Thoracic aorta (tissue), 2 donors: ENCODE measurements around the gene TRIM44. TPM values are rescaled to one million over a fixed set of nuclear protein-coding genes. Genes with fewer than 3 reads are reported as not detected.

Source experiments
- ATAC-seq: fragments of 150-250 bp; one replicate; pipeline ENCODE4 v1.8.0; 2017; ENCODE audit warnings: low read depth; ENCODE audit not compliant: insufficient number of reproducible peaks, low FRiP score
- DNase-seq: peaks from one replicate; pipeline ENCODE4 v3.0.0-alpha.2; 2020; ENCODE audit warnings: low spot score
- H3K27ac ChIP-seq, 2 donors: fragments of 200-600 bp; sonication (generic); 1 replicate in 1 of 2; 2 replicates in 1 of 2; pipeline ENCODE4 v1.5.1; 2016; ENCODE audit warnings: mild to moderate bottlenecking in 2 of 2, moderate library complexity in 2 of 2
- H3K27me3 ChIP-seq: fragments of 200-600 bp; sonication (generic); replicated peaks from 2 replicates; pipeline ENCODE4 v1.6.0; 2016; ENCODE audit warnings: mild to moderate bottlenecking; ENCODE audit not compliant: insufficient read depth
- H3K36me3 ChIP-seq: fragments of 200-600 bp; sonication (generic); one replicate; pipeline ENCODE4 v1.5.1; 2016
- H3K4me1 ChIP-seq, 2 donors: fragments of 200-600 bp; sonication (generic); 1 replicate in 1 of 2; 2 replicates in 1 of 2; pipeline versions ENCODE4 v1.5.1 to v1.6.0; 2016; ENCODE audit warnings: low read depth in 2 of 2, mild to moderate bottlenecking in 1 of 2; ENCODE audit not compliant: control insufficient read depth in 1 of 2
- H3K4me3 ChIP-seq: fragments of 200-600 bp; sonication (generic); 2 replicates; pipeline ENCODE4 v1.5.1; 2016; ENCODE audit warnings: mild to moderate bottlenecking
- H3K9me3 ChIP-seq: fragments of 200-600 bp; sonication (generic); 2 replicates; pipeline ENCODE4 v1.5.1; 2016
- total RNA-seq, 2 donors: library from RNA; depleted of rRNA; stranded (reverse); fragments of >200 nt; gene quantifications; one replicate each; pipeline versions ENCODE4 v1.1.0 to v1.2.3, GENCODE V29; 2016
- TF ChIP-seq, protein P1 (sequence below): fragments of 200-600 bp; sonication (generic); IDR thresholded peaks from one replicate; pipeline ENCODE4 v1.5.1; 2019; ENCODE audit warnings: antibody characterized with exemption

TRIM44 gene
- total RNA-seq, 2 donors from 2014 or later, result 26.0 to 26.8 TPM

GRCh38 chr11:35811783-35812182 lies 149.2 kb downstream of the TRIM44 start:
- Histone ChIP-seq H3K4me3 (no peak overlapping the region), H3K9me3 (no peaks in the 10 kb centered on the region), H3K36me3 (peaks cover 3% of the 10 kb centered on the region), H3K4me1 (no peaks in the 10 kb centered on the region), H3K27ac (no peak overlapping the region), H3K27me3 (no peaks in the 10 kb centered on the region)
- TF ChIP-seq, protein P1, sequence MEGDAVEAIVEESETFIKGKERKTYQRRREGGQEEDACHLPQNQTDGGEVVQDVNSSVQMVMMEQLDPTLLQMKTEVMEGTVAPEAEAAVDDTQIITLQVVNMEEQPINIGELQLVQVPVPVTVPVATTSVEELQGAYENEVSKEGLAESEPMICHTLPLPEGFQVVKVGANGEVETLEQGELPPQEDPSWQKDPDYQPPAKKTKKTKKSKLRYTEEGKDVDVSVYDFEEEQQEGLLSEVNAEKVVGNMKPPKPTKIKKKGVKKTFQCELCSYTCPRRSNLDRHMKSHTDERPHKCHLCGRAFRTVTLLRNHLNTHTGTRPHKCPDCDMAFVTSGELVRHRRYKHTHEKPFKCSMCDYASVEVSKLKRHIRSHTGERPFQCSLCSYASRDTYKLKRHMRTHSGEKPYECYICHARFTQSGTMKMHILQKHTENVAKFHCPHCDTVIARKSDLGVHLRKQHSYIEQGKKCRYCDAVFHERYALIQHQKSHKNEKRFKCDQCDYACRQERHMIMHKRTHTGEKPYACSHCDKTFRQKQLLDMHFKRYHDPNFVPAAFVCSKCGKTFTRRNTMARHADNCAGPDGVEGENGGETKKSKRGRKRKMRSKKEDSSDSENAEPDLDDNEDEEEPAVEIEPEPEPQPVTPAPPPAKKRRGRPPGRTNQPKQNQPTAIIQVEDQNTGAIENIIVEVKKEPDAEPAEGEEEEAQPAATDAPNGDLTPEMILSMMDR, result no peak
- ATAC-seq (no peak), DNase-seq (no peak)

DNA sequence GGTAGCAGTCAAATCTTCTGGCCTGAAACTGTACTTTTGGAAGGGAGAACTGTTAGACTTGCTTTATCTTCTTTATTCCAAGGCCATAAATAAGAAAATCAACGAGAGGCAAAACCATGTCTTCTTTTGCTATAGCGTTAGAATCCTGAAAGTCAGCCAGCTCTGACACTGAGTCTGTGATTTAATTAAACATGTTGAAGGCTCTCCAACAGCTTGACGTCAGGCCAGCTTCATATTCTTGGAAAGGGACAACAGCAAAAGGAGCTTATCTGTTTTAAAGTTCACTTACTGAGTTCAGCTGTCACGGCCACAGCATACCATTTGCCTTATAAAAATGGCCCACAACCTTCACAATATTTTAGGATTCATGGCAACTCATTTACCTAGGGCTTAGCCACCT lies 150.3 kb downstream of the TRIM44 start:
- H3K27me3 ChIP-seq, result no peaks in the 10 kb centered on the region
- no peak overlapping the region for H3K4me3 ChIP-seq
- H3K27ac ChIP-seq, result no peak overlapping the region
- DNase-seq, result no peak
- H3K36me3 ChIP-seq, result no peaks in the 10 kb centered on the region
- no peak for ATAC-seq
- no peaks in the 10 kb centered on the region for H3K4me1 ChIP-seq
- H3K9me3 ChIP-seq, result no peaks in the 10 kb centered on the region
- TF ChIP-seq, protein P1, result no peak

GRCh38 chr11:35814081-35814695 lies 151.6 kb downstream of the TRIM44 start:
- no peaks in the 10 kb centered on the region for H3K36me3 ChIP-seq
- no peaks in the 10 kb centered on the region for H3K4me1 ChIP-seq
- H3K27me3 ChIP-seq, result no peaks in the 10 kb centered on the region
- TF ChIP-seq, protein P1, result no peak
- no peak for ATAC-seq
- H3K27ac ChIP-seq, result no peak overlapping the region
- no peaks in the 10 kb centered on the region for H3K9me3 ChIP-seq
- no peak overlapping the region for H3K4me3 ChIP-seq
- no peak for DNase-seq

DNA sequence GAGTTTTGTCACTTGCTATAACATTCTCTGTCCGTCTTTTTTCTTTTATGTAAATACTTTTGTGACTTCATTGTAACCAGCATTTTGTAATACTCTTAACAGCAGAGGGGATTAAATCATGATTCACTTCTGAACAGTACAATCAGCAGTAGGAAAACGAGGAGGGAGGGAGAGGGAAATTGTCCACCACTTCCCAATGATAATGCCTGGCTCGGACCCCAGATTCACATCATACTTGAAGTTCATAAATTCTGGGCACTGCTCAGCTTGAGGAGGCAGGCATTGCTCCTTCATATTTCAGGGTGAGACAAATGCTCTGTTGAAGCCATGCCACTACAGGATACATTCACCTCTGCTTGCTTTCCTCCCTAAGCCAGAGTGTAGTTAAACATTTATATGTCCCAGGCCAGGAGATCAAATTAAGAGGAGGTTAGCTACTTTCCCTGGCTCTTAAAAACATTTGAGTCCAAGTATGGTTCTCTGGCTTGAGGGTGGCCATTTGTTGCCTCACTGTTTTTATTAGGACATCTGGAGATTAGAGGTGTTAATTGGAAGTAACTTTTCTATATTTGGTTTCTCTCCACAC lies 152.2 kb downstream of the TRIM44 start:
- Histone ChIP-seq H3K4me1 (no peaks in the 10 kb centered on the region), H3K9me3 (no peaks in the 10 kb centered on the region), H3K27ac (no peak overlapping the region), H3K36me3 (no peaks in the 10 kb centered on the region), H3K4me3 (no peak overlapping the region), H3K27me3 (no peaks in the 10 kb centered on the region)
- DNase-seq (no peak), ATAC-seq (no peak)
- TF ChIP-seq, protein P1, result no peak

- no peak for ATAC-seq
Observed at GRCh38 chr11:35815556-35816315, 153.2 kb downstream of the TRIM44 start.

More at GRCh38 chr11:35815556-35816315, 153.2 kb downstream of the TRIM44 start:
- TF ChIP-seq, protein P1, result no peak
- Histone ChIP-seq H3K4me1 (no peaks in the 10 kb centered on the region), H3K4me3 (no peak overlapping the region), H3K27ac (no peak overlapping the region), H3K9me3 (no peaks in the 10 kb centered on the region), H3K36me3 (no peaks in the 10 kb centered on the region), H3K27me3 (no peaks in the 10 kb centered on the region)
- DNase-seq, result no peak
